Measurements from ENCODE around the gene TAP2. TPM values are rescaled to one million over a fixed set of nuclear protein-coding genes. Genes with fewer than 3 reads are reported as not detected.

Gene TAP2
- total and polyA plus RNA-seq, 2 of the 13 experiments (the other 11 are each of a cell fraction or from before 2014, with no cell fraction given): 10.3 to 17.6 TPM

DNA sequence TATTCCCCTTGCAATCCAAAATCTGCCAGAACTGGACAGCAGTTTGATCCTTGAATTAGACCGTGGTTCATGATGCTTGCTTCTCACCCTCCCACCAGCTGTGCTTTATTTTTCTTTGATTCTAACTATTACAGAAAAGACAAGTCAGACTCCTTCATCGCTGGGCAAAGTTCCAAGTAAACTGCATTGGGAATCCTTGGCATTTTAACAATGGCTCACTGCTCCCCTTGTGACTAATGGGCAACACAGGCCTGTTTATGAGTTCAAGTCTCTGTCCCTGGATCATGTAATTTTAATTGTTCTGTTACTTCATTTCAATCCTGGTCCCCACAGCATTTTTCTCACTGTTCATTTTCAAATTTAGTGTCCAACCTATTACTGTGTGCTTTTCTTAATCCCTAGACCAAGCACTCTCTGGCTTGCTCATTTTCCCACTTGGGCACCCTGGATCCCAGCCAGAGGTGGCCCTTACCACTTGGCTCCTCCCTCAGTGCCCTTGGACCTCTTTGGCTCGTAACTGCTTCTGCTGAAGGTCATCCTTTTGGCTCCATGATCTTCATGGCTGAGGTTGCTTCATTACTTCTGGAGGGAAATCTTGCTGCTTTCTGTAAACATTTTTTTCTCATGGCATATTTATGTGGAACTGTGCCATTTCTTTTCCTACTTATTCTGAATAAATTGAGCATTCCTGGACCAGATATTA is 48.3 kb upstream of the TAP2 start:
- H3K4me3 ChIP-seq (replicated peaks in 1 of 3; ENCODE audit: insufficient read depth in 1 of 3, low read depth in 2 of 3, low read length in 3 of 3): no peak overlapping the region
- no peaks in the 10 kb centered on the region for H3K79me2 ChIP-seq (ENCODE audit: insufficient read depth, low read length)
- intact Hi-C loops (cut with micrococcal nuclease; ENCODE audit: unreplicated experiment): loop anchor here (5.0 kb wide), 1 partner anchor 80 kb away; the partner anchor contains the start of gene BRD2
- no peak overlapping the region for H3K4me2 ChIP-seq (ENCODE audit: low read depth, low read length)
- no peak for TF ChIP-seq GABPB1 (CRISPR knock-in tag; IDR thresholded peaks at IDR 0.05)
- TF ChIP-seq HNRNPUL1 (IDR thresholded peaks at IDR 0.05; ENCODE audit: low read depth, low read length): no peak
- TF ChIP-seq, protein P1, sequence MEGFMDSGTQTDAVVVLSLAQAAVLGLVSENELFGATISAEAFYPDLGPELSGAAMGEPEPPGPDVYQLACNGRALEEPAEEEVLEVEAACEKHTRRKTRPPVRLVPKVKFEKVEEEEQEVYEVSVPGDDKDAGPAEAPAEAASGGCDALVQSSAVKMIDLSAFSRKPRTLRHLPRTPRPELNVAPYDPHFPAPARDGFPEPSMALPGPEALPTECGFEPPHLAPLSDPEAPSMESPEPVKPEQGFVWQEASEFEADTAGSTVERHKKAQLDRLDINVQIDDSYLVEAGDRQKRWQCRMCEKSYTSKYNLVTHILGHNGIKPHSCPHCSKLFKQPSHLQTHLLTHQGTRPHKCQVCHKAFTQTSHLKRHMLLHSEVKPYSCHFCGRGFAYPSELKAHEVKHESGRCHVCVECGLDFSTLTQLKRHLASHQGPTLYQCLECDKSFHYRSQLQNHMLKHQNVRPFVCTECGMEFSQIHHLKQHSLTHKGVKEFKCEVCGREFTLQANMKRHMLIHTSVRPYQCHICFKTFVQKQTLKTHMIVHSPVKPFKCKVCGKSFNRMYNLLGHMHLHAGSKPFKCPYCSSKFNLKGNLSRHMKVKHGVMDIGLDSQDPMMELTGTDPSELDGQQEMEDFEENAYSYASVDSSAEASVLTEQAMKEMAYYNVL (CRISPR knock-in tag; IDR thresholded peaks at IDR 0.05; ENCODE audit: borderline replicate concordance): no peak
- TF ChIP-seq, protein P2, sequence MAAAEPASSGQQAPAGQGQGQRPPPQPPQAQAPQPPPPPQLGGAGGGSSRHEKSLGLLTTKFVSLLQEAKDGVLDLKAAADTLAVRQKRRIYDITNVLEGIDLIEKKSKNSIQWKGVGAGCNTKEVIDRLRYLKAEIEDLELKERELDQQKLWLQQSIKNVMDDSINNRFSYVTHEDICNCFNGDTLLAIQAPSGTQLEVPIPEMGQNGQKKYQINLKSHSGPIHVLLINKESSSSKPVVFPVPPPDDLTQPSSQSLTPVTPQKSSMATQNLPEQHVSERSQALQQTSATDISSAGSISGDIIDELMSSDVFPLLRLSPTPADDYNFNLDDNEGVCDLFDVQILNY (CRISPR knock-in tag; conservative IDR thresholded peaks at IDR 0.05): no peak
- ChIA-PET POLR2A (interaction anchor here (1.2 kb wide), 1 partner anchor 96 kb away, joined by 4 read pairs; no protein-coding TSS in a partner anchor), CTCF (ENCODE audit: low intra/inter-chr PET ratio, low total read pairs) (interaction anchor here (0.9 to 3.8 kb wide), 4 partner anchors 11 to 98 kb away, joined by 3 to 48 read pairs (median 9); partner anchors contain the start of gene HLA-DMA)
- peaks cover 0 to 31% of the 10 kb centered on the region in 2 experiments; a peak in 2 of 5 replicates for H3K27me3 ChIP-seq (ENCODE audit: control insufficient read depth in 1 of 2, insufficient read depth in 2 of 2, low read length in 2 of 2)
- WGBS (ENCODE audit: low lambda C conversion rate): 2% methylated on average over 3 of the region's 3 CpGs
- no peaks in the 10 kb centered on the region for H3K9me3 ChIP-seq (ENCODE audit: low read length)
- no peak for FAIRE-seq
- in situ Hi-C loops (cut with HindIII; ENCODE audit: extremely low pct_ligation_motif_present, low pct_unique_long_range_greater_than_20kb): loop anchor here (5.0 kb wide), 1 partner anchor 60 kb away; no protein-coding TSS in a partner anchor
- H3K36me3 ChIP-seq (replicated peaks in 1 of 2; ENCODE audit: control insufficient read depth in 1 of 2, insufficient read depth in 2 of 2, low read length in 2 of 2): no peaks in the 10 kb centered on the region
- ATAC-seq: no peak
- H3K27ac ChIP-seq (ENCODE audit: extremely low read length, insufficient read depth, low read length): no peak overlapping the region
- H4K20me1 ChIP-seq (ENCODE audit: insufficient read depth, low read length): no peaks in the 10 kb centered on the region
- no peak overlapping the region for H3K9ac ChIP-seq (ENCODE audit: insufficient read depth, low read depth, low read length)
- no peak for DNase-seq (ENCODE audit: low spot score)
- no TSS peak for BruUV-seq (replicated peaks)
- H3K4me1 ChIP-seq (ENCODE audit: insufficient read depth, low read length): no peaks in the 10 kb centered on the region
- H2AFZ ChIP-seq (ENCODE audit: low read length): no peak overlapping the region
